HL-60/S4 treated with phorbol 12-myristate 13-acetate at 8.2 ng/mL for 4 days and 3 days (cell line): ENCODE measurements around the gene UBE2J2.

Source experiments
- in situ Hi-C: fragments of 300-500 bp; cut with MboI; formaldehyde crosslinking; loops from 2 replicates; pipeline ENCODE4 v1.15.0; 2022; ENCODE audit warnings: low sequenced_read_pairs

The UBE2J2 gene

DNA sequence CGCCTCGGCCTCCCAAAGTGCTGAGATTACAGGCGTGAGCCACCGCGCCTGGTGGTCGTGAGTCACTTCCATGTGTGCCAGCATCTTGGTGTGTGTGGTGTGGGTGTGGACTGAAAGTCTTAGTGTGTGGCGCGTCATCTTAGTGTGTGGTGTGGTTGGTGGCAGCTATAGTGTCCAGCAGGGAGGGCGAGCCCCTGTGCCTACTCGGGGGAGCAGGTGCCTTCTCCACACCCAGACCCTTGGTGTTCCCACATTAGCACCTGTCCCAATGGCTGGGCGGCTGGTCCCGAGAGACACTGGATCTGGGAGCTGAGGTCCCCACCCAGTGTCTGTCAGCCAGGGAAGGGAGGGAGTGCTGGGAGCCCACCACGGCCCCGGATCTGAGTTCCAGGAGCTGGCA is 9.3 kb upstream of the UBE2J2 start:
- in situ Hi-C loops, result no loop called here

DNA sequence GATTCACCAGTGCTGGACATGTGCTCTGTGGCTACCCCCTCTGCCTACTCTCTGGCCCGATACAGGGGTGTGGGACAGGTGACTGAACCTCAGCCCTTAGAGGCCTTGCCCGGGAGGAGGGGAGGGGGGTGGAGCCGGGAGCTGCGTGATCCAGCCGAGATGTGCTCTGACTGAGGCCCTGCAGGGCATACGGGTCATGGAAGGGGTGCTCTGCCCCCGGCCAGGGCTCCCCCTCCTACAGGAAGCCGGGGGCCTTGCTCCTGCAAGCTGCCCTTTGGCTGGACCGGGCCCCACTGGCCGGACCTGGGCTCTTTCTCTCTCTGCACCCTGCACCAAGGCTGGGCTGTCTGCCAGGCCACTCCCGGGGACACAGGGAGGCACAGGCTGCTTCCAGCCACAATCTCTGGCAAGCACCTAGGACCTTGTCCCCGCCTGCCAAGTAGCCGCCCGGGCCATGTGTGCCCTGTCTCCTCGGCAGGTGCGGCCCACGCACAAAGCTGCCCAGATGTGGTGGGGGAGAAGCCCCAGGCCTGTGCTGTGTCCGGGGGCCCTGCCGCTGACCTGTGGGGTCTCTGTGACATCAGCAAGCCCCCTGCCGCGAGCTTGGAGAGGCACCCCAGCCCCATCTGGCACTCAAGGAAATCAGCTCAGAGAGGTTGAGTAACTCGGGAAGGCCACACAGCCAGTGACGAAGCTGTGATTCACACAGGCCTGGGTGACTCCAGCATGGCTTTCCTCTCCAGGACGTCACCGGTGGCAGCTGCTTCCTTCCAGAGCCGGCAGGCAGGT is 8.1 kb upstream of the UBE2J2 start:
- in situ Hi-C loops, result no loop called here

- in situ Hi-C loops, result no loop called here
These were observed 7.3 kb upstream of the UBE2J2 start for GRCh38 chr1:1280782-1281481.

DNA sequence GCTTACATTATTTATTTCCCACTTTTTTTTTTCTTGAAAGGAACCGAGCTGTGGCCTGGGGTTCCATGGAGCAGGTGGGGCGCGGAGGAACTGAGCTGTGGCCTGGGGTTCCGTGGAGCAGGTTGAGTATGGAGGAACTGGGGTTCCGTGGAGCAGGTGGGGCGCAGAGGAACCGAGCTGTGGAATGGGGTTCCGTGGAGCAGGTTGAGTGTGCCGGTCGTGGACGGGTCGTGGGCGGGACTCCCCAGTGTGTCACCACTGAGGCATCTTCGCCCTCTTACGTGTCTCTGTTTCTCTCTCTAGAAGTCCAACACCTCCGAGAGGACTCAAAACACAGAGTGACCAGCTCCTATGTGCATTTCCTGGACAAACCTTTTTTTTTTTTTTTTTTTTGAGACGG is 5.4 kb upstream of the UBE2J2 start:
- in situ Hi-C loops, result no loop called here

DNA sequence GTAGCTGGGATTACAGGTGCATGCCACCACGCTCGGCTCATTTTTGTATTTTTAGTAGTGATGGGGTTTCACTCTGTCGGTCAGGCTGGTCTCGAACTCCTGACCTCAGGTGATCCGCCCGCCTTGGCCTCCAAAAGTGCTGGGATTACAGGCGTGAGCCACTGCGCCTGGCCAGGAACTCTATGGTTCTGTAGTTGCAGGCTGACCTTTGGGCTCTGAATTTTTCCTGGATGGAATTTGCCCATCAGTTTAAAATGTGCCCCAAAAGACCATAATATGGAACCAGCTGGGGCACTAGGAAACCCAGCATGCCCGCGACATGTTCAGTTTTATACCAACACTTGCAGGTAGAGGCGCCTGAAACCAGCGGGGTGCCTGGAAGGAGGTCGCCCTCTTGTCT is 5.0 kb upstream of the UBE2J2 start:
- in situ Hi-C loops, result no loop called here

GRCh38 chr1:1275836-1276235 is 2.2 kb upstream of the UBE2J2 start:
- in situ Hi-C loops, result no loop called here

DNA sequence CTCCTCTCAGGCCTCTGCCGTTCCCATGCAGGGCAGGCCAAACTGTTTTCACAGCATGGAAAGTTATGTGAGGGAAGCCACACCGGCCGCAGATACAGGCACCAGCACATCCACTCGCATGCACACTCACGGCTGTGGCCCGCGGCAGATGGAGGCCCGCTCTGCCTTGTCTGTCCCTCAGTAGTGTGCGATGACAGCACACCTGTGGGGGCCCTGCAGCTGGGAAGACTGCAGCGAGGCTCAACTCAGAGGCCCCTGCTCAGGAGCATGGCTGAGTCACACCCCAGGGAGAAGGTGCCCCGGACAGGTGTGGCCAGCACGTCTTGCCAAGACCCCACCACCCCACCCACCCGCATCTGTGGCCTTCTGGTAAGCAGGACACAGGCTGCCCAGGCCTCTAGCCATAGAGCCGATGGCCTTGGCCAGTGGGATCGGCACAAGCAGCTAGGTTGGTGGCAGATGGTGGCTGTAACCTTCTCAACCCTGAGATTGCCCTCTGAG is 1.3 kb upstream of the UBE2J2 start:
- in situ Hi-C loops, result no loop called here

GRCh38 chr1:1274299-1274930 is 761 bp upstream of the UBE2J2 start:
- in situ Hi-C loops, result no loop called here

DNA sequence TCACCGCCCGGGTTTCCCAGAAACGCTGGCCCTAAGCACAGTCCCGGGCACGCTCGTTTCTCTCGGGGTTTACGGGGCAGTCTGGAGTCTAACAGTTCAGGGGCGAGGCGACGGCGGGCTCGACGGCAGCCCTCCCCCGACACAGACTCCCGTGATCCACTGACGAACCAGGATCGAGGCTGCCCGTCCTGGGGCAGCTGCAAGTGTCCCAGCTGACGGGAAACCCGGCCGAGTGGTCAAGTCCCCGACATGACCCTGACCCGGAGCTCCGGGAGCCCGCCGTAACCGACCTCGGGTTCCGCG is 494 bp downstream of the UBE2J2 start:
- in situ Hi-C loops, result no loop called here

GRCh38 chr1:1272341-1273208 is 1.1 kb downstream of the UBE2J2 start:
- in situ Hi-C loops, result no loop called here

- in situ Hi-C loops, result no loop called here
These were observed 2.8 kb downstream of the UBE2J2 start for GRCh38 chr1:1270813-1271212.

DNA sequence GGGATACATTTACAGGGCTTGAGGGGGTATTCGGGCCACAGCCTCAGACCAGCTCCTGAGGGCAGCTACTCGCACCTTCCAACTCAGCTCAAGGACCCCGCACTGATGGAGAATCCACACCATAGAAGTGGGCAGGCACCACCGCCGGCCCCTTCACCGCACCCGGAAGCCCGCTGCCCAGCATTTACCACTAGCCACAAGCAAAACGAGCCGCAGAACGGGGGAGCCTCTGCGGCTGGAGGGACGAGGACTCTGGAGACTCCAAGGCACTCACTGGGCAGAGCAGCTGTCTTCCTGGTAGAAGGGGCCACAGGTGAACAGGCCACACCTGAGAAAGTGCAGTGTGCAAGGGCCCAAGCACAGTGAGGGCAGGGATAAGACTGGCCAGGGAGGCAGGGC is 5.4 kb downstream of the UBE2J2 start:
- in situ Hi-C loops, result no loop called here

DNA sequence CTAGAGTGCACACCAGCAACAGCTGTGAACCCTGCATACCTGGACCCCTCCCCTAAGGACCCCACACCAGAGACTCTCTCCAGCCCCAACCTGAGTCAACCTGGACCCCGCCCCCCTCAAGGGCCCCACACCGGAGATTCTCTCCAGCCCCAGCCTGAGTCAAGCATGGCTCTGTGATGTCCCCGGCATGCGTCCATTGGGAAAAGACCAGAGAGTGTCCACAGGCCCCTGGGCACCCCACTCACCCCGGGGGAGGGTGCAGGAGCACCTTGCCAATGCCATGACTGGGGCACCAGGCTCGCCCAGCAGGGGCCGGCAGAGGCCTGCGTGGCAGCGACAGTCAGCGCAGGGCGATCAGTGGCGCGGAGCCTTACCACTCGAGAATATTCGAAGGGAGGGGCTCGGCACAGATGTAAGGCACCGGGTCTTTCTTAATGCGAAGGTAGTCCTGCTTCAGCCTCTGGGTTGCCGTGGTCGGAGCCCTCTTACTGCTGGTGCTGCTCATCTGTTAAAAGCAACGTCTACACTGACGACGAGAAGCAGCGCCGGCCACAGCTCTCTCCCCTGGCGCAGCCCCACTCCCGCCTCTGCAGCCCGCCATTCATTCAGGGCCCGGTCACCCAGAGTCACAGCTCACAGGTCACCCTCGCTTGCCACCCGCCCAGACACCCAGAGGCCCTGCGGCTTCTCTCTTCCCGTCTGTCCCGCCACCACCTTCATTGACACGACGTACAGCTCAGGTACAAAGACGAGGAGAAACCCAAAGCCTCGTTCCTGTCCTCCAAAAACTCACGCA is 6.0 kb downstream of the UBE2J2 start:
- in situ Hi-C loops, result no loop called here

DNA sequence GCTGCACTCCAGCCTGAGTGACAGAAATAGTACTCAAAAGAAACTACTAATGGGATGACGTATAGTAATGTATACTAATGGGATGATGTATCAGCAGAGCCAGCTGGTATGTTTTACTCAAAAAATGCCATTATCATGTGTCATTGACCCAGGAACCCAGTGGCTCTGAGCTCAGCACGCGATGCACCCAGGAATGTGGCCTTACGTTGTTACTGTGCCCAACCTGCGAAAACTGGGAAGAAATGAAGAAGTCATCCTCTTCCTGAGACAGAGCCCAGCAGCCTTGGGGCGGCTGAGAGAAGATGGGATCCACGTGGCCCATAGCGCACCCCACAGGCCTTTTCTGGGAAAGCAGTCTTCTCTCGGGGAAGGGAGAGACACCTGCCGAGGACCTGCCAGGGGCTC is 8.8 kb downstream of the UBE2J2 start:
- in situ Hi-C loops, result no loop called here

- in situ Hi-C loops, result no loop called here
These were observed 9.6 kb downstream of the UBE2J2 start for GRCh38 chr1:1264026-1264425.

GRCh38 chr1:1262758-1263157 is 10.9 kb downstream of the UBE2J2 start:
- in situ Hi-C loops, result no loop called here

DNA sequence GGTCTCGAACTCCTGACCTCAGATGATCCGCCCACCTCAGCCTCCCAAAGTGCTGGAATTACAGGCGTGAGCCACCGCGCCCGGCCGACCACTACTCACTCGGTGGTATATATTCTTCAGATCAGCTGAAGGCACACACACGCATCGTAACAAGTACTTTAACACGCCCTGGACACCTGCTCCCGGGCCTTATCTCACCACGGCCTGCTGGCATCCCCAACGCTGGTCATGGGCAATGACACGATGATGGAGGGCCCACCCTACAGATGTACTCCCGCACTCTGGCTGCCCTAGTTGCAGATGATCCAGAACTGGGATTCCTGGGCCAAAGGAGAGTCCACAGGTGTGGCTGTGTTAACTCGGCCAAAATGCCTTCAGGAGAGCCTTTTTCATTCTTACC is 11.6 kb downstream of the UBE2J2 start:
- in situ Hi-C loops, result no loop called here

DNA sequence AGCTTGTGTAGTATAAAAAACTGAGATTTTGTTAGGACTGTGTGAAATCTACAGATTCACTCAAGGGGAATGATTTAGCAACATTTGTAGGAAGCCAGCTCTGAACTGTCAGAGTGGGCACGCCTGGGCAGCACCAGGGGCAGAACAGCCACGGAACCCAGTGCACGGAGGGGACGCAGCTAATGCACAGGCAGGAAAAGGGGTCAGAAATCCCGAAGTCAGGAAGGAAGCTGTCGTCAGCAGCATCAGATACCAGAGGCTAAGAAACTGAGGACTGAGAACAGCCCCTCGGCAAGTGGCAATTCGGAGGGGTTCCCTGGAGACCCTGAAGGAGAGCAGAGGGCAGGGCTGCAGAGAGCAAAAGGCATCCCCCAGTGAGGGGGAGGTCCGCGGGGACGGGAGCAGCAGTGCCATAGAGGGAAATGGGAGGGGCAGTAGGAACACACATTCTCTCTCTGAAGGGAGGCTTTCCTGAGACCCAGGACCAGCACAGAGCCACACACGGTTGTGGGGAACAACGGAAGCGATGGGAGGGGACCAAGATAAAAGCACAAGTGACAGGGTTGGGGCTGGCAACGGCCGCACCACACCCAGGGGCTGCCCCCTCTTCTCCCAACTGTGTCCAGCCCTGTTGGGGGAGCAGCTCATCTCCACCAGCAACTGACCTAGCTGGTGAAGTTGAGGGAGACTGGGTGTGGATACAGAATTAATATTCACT is 12.7 kb downstream of the UBE2J2 start:
- in situ Hi-C loops, result no loop called here

DNA sequence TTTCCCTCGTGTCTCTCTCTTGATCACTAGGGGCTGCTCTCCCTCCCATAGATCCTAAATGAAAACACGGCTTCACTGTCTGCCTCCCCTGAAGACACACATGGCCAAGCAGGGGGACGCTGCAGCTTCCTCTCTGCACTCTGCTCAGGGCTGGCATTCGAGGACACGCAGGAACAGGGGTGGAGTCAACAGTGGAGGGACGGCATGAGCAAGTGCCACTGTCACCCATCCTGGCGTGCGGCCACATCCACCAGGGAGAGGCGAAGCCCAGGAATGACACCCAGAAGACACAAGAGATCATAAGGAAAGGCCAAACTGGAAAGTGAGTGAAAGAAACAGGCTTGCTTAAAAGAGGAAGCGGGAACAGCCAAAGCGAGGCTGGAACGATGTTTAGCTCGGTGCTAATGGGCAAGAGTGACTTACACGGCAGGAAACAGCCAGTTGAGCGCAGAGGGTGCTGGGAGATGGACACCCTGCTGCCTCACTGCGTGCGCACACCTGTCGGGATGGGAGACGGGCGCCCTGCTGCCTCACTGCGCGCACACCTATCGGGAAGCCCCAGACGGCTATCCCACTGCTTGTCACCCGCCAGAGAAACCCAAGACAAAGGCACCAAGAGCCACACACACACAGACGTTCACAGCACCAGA is 13.6 kb downstream of the UBE2J2 start:
- in situ Hi-C loops, result no loop called here
